ENCODE results near the gene KRTAP13-4. TPM values are rescaled to one million over a fixed set of nuclear protein-coding genes. Genes with fewer than 3 reads are reported as not detected.

KRTAP13-4 gene
- polyA plus RNA-seq, 1 of the 3 experiments (the other 2 are of a cell fraction): not detected

GRCh38 chr21:30382201-30382600, 47.8 kb upstream of the KRTAP13-4 start:
- Histone ChIP-seq H3K79me2 (ENCODE audit: insufficient read depth) (no peaks in the 10 kb centered on the region), H3K9me3 (no peaks in the 10 kb centered on the region), H3F3A (replicated peaks; ENCODE audit: insufficient read depth) (no peaks in the 10 kb centered on the region), H3K4me2 (no peak overlapping the region), H3K4me3 (ENCODE audit: low read depth in 2 of 2, low read length in 1 of 2) (no peak overlapping the region), H3K9me2 (no peaks in the 10 kb centered on the region), H3K4me1 (ENCODE audit: control insufficient read depth in 1 of 2, insufficient read depth in 2 of 2, low read depth in 1 of 2, low read length in 1 of 2) (no peaks in the 10 kb centered on the region), H3K27ac (ENCODE audit: low read depth in 2 of 2, low read length in 1 of 2) (no peak overlapping the region), H3K27me3 (ENCODE audit: insufficient read depth) (no peaks in the 10 kb centered on the region), H3K9ac (no peak overlapping the region), H4K20me1 (ENCODE audit: insufficient read depth) (no peaks in the 10 kb centered on the region), H3K36me3 (replicated peaks in 1 of 2; ENCODE audit: control insufficient read depth in 1 of 2, insufficient read depth in 2 of 2, low read length in 1 of 2) (no peaks in the 10 kb centered on the region), H2AFZ (ENCODE audit: low read depth) (no peak overlapping the region)
- ChIA-PET POLR2A (no interaction called here), CTCF (no interaction called here)
- no peak for TF ChIP-seq USF2 (IDR thresholded peaks at IDR 0.05; ENCODE audit: borderline replicate concordance, low read depth, low read length)
- TF ChIP-seq GABPA (IDR thresholded peaks at IDR 0.05; ENCODE audit: low read depth): no peak
- TF ChIP-seq SMC3 (IDR thresholded peaks at IDR 0.05; ENCODE audit: low read depth, low read length): no peak
- no peak for TF ChIP-seq SIN3A (IDR thresholded peaks at IDR 0.05; ENCODE audit: borderline replicate concordance, low read depth, low read length)
- TF ChIP-seq TCF12 (IDR thresholded peaks at IDR 0.05): no peak
- TF ChIP-seq GATA2 (CRISPR knock-in tag; IDR thresholded peaks at IDR 0.05): no peak
- TF ChIP-seq RXRA (IDR thresholded peaks at IDR 0.05; ENCODE audit: borderline replicate concordance, low read depth): no peak
- TF ChIP-seq EP300 (IDR thresholded peaks at IDR 0.05; ENCODE audit: borderline replicate concordance in 1 of 2, low read depth in 1 of 2, low read length in 1 of 2): no peak
- TF ChIP-seq FOSL2 (IDR thresholded peaks at IDR 0.05; ENCODE audit: borderline replicate concordance, low read depth): no peak
- TF ChIP-seq MEF2A (IDR thresholded peaks at IDR 0.05; ENCODE audit: borderline replicate concordance, low read depth): no peak
- TF ChIP-seq CTCF (IDR thresholded peaks at IDR 0.05): no peak
- no peak for TF ChIP-seq ELF1 (IDR thresholded peaks at IDR 0.05)
- TF ChIP-seq NFIC (IDR thresholded peaks at IDR 0.05; ENCODE audit: borderline replicate concordance): no peak
- TF ChIP-seq TEAD4 (IDR thresholded peaks at IDR 0.05; ENCODE audit: borderline replicate concordance, insufficient read depth): no peak
- TF ChIP-seq CHD2 (IDR thresholded peaks at IDR 0.05; ENCODE audit: low read length, partially characterized antibody): no peak
- 4% methylated on average over 1 of the region's 1 CpG for WGBS (ENCODE audit: low lambda C conversion rate)
- DNase-seq: no peak

- no peak for DNase-seq
- H3F3A ChIP-seq (replicated peaks; ENCODE audit: insufficient read depth): no peaks in the 10 kb centered on the region
- no peaks in the 10 kb centered on the region for H3K4me1 ChIP-seq (ENCODE audit: control insufficient read depth in 1 of 2, insufficient read depth in 2 of 2, low read depth in 1 of 2, low read length in 1 of 2)
- 0% methylated on average over 2 of the region's 2 CpGs for WGBS (ENCODE audit: low lambda C conversion rate)
- H2AFZ ChIP-seq (ENCODE audit: low read depth): no peak overlapping the region
- no peak overlapping the region for H3K4me3 ChIP-seq (ENCODE audit: low read depth in 2 of 2, low read length in 1 of 2)
- H3K9me2 ChIP-seq: no peaks in the 10 kb centered on the region
- TF ChIP-seq RXRA (IDR thresholded peaks at IDR 0.05; ENCODE audit: borderline replicate concordance, low read depth) (no peak), SIN3A (IDR thresholded peaks at IDR 0.05; ENCODE audit: borderline replicate concordance, low read depth, low read length) (no peak), RCOR1 (IDR thresholded peaks at IDR 0.05; ENCODE audit: low read length) (no peak), RAD21 (IDR thresholded peaks at IDR 0.05; ENCODE audit: low read length) (no peak), PBX3 (IDR thresholded peaks at IDR 0.05) (no peak)
- H3K4me2 ChIP-seq: no peak overlapping the region
- H3K9ac ChIP-seq: no peak overlapping the region
- CTCF ChIA-PET: interaction anchor here (1.1 kb wide), 1 partner anchor 18 kb away, joined by 3 read pairs; no protein-coding TSS in a partner anchor
- H3K36me3 ChIP-seq (replicated peaks in 1 of 2; ENCODE audit: control insufficient read depth in 1 of 2, insufficient read depth in 2 of 2, low read length in 1 of 2): no peaks in the 10 kb centered on the region
- no peak overlapping the region for H3K27ac ChIP-seq (ENCODE audit: low read depth in 2 of 2, low read length in 1 of 2)
- H3K27me3 ChIP-seq (ENCODE audit: insufficient read depth): peaks cover 9% of the 10 kb centered on the region
- no peaks in the 10 kb centered on the region for H3K9me3 ChIP-seq
- POLR2A ChIA-PET: no interaction called here
- no peaks in the 10 kb centered on the region for H4K20me1 ChIP-seq (ENCODE audit: insufficient read depth)
- no peaks in the 10 kb centered on the region for H3K79me2 ChIP-seq (ENCODE audit: insufficient read depth)
Observed at GRCh38 chr21:30391492-30392025, 38.5 kb upstream of the KRTAP13-4 start.
